Stimulated activated CD4-positive, alpha-beta T cell treated with anti-CD3 and anti-CD28 coated beads, Interleukin-2, amount 100 ng/mL, for 4 hours (primary cell): Measurements from ENCODE around the gene TAB2.
"Not testable (repeated sequence)": the region's sequence is repeated elsewhere in the genome, so short reads cannot be mapped to it uniquely, and the experiment has no call there.

ENCODE experiments used
- DNase-seq: peaks from one replicate; pipeline ENCODE4 v3.0.0-alpha.2; 2020; ENCODE audit warnings: low read depth

Gene TAB2

DNA sequence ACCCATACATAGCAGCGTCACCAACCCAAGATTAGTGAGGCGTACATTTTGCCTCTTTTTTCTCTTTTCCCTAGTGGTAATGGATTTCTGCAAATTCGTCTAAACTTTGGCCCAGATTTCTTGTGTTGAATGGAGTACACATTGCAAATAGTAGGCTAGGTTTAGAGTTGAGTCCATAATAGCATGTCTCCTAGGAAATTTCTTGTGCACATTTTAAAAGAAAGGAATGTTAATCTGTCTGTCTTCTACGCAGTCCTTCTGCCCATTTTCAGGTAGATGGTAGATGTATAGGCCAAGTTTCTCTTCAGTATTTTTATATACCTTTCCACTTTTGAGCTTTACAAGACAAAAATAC lies 15.7 kb downstream of the TAB2 start:
- DNase-seq, result no peak

DNA sequence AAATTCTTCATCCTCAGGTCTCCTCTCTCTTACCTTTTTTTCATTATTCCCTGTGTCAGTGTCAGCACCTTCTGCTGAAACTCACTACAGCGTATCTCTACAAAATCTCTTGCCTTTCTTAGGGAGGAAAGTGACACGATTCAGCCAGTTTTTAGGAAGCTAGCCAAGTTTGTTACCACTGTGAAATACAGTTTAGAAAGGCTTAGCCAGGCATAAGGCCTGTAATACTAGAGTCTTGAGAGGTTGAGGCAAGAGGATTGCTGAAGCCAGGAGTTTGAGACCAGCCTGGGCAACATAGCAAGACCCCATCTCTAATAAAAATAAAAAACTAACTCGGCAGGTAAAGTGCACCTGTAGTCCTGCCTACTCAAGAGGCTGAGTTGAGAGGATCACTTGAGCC lies 16.7 kb downstream of the TAB2 start:
- DNase-seq, result no peak

DNA sequence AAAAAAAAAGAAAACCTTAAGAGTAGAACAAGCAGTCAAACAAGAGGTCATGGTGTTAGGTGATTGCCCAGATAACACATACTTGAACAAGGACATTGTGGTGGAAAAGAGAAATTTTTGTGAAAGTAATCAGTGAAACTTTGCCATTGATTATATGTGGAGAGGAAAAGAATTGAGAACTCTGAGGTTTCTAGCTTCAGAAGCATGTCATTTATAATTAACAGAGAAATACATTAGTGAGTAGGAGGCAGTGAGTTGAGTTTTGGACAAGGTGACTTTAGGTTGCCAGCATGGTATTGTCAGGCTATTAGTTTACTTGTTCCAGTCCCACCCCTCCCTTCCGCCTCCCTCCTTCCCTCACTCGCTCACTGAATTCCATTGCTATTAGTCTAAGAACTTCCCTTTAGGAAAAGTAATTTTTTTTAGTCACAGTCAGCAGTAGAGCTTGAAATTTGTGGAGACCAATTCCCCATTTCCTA lies 17.2 kb downstream of the TAB2 start:
- no peak for DNase-seq

DNA sequence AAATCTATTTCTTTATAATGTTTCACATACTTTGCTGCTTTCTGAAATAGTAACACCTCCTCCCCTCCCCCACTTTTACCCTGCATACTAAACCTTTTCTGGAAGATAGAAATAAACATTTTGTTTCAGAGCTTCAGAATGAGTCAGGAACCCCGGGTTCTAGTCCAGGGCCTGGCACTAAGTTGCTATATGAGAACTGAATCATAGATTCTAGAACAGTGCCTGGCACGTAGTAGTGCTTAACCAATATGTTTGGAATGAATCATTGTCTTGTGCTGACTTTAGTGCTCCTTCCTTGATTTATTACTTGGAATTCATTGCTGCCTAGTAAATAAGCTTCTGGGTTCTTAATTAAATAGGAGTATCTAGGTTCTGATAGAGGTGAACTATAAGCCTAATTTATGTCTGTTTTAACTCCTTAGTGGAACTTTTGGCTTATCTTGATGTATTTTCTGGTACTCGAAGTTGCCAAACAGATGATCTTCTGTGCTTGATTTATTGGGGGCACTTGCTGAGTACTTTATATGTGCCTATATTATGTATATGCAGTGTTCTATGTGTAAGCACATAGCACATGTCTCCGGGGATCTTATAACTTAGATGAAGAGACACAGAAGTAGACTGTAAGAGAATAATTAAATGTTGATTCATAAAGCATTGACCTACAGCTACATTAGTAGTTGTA lies 18.6 kb downstream of the TAB2 start:
- peak; percentile 43 for DNase-seq

DNA sequence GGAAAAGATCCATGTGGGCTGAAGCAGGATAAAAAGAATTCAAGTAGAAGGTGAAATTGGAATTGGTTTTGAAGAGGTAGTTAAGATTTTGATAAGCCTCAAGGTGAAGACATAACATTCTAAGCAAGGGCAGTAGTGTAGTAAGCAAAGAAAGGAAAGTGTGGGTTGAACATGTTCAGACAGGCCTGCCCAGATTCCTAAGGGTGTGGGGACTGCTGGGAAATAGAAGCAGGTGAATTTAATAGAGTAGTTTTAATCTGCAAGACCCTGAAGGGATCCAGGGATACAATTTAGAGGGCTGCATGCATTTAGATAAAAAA lies 19.1 kb downstream of the TAB2 start:
- DNase-seq, result no peak

DNA sequence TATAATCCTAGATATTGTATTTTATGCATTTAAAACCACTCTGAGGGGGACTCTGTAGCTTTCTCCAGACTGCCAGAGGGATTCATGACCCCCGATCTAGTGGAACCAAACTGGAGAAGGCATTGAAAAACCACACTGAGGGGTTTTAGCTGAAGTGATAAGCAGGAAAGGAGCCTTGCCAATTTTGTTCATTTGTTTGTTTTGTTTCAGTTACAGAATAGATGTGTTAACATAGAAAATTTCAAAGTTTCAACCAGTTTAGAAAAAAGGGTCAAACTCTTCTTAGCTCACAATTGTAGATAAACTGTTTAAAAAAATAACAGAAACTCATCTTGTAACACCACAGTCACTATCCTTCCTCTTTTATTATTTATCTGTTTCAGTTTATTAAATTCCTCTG lies 19.8 kb downstream of the TAB2 start:
- DNase-seq, result no peak

DNA sequence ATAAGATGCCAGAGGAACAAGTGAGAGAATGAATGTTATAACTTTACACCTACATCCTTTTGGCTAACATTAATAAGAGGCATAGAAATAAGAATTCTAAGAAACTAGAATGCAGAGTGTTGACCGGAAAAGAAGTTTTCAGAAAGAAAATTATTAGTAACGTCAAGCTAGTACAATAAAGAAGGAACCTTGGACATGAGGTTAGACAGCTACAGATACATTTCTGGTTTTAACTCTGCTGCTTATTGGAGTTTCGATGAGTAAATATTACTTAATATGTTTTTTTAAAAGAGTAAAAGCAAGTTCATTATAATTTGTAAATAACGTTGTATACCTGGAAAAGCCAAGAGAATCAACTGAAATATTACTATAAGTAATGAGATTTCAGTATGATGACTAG lies 22.7 kb downstream of the TAB2 start:
- DNase-seq, result no peak

DNA sequence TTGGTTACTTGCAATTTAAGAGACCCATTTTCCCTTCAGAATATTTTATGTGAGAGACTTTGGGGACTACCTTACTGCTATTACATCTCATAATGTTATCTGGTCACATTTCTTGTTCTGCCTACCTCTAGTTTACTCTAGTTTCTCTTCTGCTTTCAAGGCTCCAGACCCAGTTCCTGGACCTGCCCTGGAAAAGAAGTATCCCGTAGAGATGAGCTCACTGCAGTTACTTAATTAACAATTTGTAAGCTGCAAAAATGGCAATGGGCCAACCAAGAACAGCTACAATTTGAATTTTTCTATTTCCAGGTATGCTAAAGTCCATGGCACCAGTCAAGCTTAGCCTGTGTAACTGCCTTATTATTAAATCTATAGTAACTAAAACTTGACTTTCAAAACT lies 25.0 kb downstream of the TAB2 start:
- DNase-seq, result no peak

DNA sequence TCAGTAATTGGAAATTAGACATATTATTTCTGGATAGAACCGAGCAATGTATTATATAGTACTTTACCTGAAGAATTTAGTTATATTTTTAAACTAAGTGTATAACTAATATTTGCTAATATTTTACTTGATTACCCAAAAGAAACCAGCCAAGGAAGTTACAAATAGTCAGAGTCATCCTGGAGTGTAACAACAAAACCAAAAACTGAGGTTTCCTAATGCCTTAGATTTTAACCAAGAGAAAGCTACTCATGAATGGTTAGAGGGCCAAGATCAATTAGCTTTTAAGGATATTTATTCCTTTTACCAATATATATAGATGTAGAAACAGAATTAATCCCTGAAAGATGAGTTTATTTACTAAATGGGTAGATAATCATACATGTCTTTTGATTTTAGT lies 26.0 kb downstream of the TAB2 start:
- DNase-seq, result no peak

DNA sequence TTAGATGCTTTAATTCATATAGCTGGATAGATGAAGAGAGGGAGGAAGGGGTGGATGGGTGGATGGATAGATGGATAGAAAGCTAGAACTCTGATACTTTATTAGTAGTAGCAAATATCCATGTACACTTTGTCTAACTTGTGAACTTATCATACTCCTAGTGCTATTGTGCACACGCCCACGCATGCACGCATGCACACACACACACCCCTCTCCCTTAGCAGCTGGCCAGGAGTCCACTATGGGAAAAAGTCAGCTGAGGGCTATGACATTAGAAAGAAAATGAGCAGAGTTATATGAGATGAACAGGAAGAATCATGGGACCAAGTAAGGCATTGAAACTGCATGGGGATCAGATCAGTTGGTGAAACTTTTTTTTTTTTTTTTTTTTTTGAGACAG lies 28.6 kb downstream of the TAB2 start:
- no peak for DNase-seq

DNA sequence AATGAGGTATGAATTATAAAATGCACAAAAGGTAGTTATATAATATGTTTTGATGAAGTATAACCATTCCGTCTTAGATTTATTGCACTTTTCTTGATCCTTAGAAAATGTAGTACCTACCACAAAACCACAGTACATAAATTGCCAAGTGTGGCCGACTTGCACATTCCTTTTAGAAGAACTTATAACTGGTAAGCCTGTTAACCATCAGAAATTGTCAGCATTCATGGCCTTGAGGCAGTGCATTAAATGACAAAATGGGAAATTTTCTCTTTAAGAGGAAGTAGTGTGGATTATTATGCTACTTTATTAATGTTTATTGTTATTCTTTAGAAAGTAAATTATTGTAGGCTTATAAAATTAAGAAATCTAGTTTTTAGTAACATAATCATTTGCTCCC lies 29.6 kb downstream of the TAB2 start:
- DNase-seq, result no peak

DNA sequence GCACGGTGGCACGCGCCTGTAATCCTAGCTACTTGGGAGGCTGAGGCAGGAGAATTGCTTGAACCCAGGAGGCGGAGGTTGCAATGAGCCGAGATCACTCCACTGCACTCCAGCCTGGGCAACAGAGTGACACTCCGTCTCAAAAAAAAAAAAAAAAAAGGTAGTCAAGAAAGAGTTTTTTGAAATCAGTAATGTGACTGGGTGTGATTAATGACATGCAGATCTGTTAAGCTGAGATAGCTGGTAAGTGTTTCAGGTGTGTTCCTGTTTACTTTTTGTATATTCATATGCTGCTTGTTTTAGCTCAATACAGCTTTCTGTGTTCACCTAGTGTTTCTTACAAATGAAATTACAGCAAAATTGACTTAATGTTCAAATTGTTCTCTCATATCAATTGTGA lies 31.8 kb downstream of the TAB2 start:
- not testable (repeated sequence) for DNase-seq

DNA sequence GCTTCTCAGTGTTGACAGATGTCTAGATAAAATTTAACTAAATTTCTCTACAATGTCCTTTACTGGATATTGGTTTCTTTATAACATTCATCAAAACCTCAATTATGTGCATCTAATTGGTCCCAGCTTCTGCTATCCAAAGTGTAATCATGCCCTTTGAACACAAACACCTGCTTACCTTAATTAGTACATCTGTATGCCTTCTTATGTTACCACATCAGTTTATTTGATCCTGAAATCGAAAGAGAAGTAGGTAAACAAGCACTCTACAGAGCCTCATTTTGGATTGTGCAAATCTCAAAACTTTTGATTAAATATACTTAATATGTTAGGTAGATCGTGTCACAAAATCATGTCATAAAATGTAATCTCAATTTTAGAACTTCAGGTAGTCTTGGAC lies 36.5 kb downstream of the TAB2 start:
- DNase-seq, result no peak

DNA sequence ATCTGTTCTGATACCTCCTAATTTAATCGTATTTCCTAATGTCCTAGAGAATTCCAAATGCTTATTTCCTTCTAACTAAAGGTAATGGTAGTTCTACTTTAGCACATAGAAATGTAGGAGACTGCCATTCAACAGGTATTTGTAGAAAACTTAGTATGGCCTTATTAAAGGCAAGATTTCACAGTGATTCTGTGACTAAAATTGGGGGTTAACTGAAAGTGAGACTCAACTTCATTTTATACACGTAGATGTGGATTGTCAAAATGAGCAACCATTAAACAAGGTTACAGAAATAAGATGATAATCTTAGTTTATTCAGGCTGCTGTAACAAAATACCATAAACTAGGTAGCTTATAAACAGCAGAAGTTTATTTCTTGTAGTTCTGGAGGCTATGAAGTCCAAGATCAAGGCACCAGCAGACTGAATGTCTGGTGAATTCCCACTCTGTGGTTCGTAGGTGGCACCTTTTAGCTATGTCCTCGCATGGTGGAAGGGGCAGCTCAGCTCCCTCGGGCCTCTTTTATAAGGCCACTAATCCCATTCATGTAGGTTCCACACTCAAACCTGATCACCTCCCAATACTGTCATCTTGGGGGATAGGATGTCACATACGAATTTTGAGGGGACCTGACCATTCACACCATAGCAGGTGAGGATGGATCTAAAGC lies 38.7 kb downstream of the TAB2 start:
- DNase-seq, result no peak

DNA sequence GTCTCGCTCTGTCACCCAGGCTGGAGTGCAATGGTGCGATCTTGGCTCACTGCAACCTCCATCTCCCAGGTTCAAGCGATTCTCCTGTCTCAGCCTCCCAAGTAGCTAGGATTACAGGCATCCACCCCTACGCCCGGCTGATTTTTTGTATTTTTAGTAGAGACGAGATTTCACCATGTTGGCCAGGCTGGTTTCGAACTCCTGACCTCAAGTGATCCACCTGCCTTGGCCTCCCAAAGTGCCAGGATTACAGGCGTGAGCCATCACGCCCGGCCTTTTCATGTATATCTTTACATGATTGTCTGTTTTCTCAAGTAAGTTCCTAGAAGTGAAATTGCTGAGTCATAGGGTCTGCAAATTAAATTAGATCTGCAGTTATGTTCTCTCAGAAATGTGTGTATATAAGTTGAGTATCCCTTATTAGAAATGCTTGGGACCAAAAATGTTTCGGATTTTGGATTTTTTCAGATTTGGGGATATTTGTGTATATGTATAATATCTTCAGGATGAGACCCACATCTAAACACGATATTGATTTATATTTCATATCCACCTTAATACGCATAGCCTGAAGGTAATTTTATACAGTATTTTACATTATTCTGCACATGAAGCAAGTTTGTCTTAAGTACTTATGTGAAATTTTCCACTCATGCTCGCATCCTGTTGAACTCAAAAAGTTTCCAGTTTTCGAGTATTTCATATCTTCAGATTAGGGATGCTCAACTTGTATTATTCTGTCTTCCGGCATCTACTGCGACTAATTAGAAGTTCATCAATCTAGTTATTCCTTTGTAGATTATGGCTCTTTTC lies 40.4 kb downstream of the TAB2 start:
- no peak for DNase-seq

DNA sequence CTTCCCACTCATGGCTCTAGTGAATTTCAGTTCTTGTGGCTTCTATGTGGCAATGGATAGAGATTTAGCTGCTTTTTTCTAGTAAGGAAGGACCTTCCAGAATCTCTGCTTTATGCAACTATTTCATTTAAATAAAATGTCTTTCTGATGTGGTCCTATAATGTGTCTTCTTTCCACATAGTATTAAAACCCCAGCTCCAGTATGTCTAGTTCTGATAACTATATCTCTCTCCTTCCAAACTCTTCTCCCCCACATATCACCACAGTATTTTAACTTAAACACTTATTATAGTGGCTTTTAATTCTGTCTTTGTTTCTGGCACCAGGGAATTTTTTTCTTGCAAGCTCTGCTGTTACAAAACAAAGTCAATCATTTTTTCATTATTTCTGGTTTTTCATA lies 41.9 kb downstream of the TAB2 start:
- no peak for DNase-seq

DNA sequence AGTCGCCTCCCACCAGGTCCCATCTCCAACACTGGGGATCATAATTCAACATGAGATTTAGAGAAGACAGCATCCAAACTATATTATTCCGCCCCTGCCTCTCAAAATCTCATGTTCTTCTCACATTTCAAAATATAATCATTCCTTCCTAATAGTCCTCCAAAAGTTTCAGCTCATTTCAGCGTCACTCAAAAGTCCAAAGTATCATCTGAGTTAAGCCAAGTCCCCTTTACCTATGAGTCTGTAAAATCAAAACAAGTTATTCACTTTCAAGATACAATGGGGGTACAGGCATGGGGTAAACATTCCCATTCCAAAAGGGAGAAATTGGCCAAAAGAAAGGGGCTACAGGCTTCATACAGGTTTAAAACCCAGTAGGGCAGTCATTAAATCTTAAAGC lies 43.0 kb downstream of the TAB2 start:
- DNase-seq, result no peak

DNA sequence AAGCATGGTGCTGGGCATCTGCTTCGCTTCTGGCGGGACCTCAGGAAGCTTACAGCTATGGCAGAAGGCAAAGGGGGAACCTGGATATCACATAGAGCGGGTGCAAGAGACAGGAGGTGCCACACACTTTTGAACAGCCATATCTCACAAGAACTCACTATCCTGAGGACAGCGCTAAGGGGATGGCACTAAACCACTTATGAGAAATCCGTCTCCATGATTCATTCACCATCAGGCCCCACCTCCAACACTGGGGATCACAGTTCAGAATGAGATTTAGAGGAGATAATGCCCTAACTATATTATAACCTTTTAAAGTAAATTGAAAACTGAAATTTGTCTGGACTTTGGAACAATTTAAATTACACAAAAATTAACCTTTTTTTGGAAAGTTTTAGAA lies 44.8 kb downstream of the TAB2 start:
- no peak for DNase-seq

DNA sequence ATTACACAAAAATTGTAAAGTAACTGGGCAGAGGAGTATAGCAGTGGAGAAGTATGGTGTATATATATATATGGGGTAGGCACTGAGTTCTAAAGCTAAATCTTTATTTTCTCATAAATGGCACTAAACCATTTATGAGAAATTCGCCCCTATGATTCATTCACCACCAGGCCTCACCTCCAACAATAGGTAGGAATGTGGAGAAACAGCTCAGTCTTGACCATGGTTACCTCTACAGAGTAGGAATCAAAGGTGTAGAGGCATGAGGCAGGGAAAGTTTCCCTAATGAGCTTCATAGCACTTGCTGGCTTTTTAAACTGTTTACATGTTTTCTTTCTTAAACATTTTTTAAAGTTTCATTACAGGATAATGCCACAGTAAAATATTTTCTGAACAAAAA lies 45.6 kb downstream of the TAB2 start:
- no peak for DNase-seq

DNA sequence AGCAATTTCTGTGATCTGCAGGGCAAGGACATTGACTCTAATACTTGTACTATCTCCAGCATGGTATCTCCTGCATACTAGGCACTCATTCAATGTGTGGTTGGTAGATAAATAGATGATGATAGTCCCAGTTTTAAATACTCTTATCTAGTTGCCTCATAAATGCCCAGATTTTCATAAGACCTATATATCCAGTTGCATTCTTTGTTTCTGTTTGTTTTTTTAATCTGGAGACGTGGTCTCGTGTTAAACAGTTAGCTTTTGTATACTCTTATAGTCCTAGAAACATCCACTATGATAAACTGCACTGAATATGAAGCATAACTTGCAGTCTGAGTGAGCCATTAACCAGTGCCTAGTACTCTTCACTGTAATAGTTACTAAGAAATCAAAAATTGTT lies 47.0 kb downstream of the TAB2 start:
- no peak for DNase-seq

DNA sequence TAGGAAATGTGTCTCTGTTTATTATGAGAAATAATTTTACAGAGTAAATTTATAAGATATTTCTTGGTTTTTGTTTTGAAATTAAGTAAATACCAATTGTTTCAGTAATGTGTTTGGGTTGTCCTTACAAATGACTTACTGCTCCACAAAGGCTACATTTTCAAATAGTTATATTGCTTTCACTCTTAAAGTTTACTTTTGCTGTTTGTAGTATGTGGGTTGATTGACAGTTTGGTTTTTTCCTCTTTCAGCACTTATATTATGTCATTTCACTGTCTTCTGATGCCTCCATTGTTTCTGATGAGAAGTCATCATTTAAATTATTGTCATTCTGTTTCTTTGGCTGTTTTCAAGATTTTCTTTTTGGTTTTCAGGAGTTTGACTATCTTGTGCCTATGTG lies 47.7 kb downstream of the TAB2 start:
- DNase-seq, result no peak

DNA sequence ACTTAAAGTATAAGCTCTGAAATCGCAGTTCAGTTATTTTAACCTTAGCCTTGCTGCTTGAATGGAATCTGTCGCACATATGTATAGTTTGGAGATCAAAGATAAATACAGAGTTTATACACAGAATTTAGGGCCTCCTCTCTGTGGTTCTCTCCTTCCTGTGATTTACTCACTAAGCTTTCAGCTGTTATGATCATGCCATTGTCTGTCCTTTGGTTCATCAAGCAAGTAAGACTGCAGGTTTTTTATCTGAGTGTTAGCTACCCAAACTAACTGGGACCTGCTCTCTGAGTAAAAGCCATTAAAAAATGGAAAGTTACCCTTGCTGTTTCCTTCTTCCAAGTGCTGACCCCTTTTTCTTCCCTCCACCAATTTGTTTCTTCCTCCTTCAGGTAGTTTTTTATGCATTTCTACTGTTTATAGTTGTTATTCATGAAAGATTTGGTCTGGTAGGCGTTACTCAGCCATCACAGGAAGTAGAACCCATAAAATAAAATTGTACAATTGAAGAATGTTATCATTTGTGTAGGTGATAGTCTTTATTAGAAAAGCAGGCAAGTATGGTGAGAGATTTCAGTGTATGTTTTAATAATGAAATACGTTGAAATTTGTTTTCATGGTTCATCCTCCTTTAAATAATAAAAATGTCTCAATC lies 48.9 kb downstream of the TAB2 start:
- DNase-seq, result no peak

DNA sequence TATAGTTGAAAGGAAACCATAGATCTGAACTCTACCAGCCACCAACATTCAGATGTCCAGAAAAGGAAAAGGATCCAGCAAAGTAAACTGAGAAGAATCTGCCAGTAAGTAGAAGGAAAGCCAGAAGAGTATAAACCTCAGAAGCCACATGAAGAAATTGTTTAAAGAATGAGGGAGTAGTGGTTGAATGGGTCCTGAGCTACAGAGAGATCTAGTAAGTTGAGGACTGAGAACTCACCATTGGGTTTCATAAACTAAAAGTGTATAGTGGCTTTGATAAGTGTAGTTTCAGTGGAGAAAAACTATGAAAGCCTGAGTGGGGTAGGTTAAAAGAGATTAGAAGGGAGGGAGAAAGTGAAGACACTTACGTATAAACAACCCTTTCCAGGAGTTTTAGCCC lies 50.6 kb downstream of the TAB2 start:
- DNase-seq, result no peak
